Measurements from ENCODE around the gene RAB24.
A peak's percentile ranks its signal among the peaks of the same experiment; 100 is the strongest.

- TF ChIP-seq CTCF (IDR thresholded peaks at IDR 0.05) (peak; percentile 67 to 81 (median 68)), POLR2A (IDR thresholded peaks at IDR 0.05) (no peak)
Observed at GRCh38 chr5:177317959-177318377, 14.4 kb upstream of the RAB24 start.
